COLO829 (cell line): ENCODE data around the gene RNF150.
A peak's percentile ranks its signal among the peaks of the same experiment; 100 is the strongest.

ENCODE experiments used
- DNase-seq: peaks from one replicate; pipeline ENCODE4 v3.0.0; 2012; ENCODE audit warnings: low spot score

Gene RNF150

GRCh38 chr4:140980426-140981200 lies 152.7 kb downstream of the RNF150 start:
- DNase-seq = no peak

- DNase-seq = no peak
Observed at GRCh38 chr4:140976768-140977167, 156.5 kb downstream of the RNF150 start.

GRCh38 chr4:140971077-140971792 lies 162.0 kb downstream of the RNF150 start:
- no peak for DNase-seq

- no peak for DNase-seq
Observed at GRCh38 chr4:140969296-140969695, 164.0 kb downstream of the RNF150 start.

GRCh38 chr4:140968371-140968770 lies 164.9 kb downstream of the RNF150 start:
- DNase-seq = no peak

GRCh38 chr4:140963883-140964282 lies 169.4 kb downstream of the RNF150 start:
- DNase-seq = no peak

GRCh38 chr4:140955641-140956040 lies 177.6 kb downstream of the RNF150 start:
- DNase-seq = no peak

- DNase-seq = no peak
Observed at GRCh38 chr4:140952717-140953116, 180.6 kb downstream of the RNF150 start.

- DNase-seq = no peak
Observed at GRCh38 chr4:140947506-140947905, 185.8 kb downstream of the RNF150 start.

GRCh38 chr4:140945106-140945505 lies 188.2 kb downstream of the RNF150 start:
- DNase-seq = no peak

GRCh38 chr4:140944572-140944971 lies 188.7 kb downstream of the RNF150 start:
- peak; percentile 35 for DNase-seq

GRCh38 chr4:140944199-140944515 lies 189.1 kb downstream of the RNF150 start:
- DNase-seq = no peak

- DNase-seq = peak; percentile 31
Observed at GRCh38 chr4:140943486-140944198, 189.6 kb downstream of the RNF150 start.

GRCh38 chr4:140940589-140940988 lies 192.7 kb downstream of the RNF150 start:
- DNase-seq = no peak

GRCh38 chr4:140937866-140938265 lies 195.4 kb downstream of the RNF150 start:
- peak; percentile 96 for DNase-seq

GRCh38 chr4:140935254-140935653 lies 198.0 kb downstream of the RNF150 start:
- DNase-seq = peak; percentile 44

- no peak for DNase-seq
Observed at GRCh38 chr4:140932501-140933045, 200.7 kb downstream of the RNF150 start.

- no peak for DNase-seq
Observed at GRCh38 chr4:140931911-140932310, 201.4 kb downstream of the RNF150 start.

- no peak for DNase-seq
Observed at GRCh38 chr4:140930557-140930956, 202.7 kb downstream of the RNF150 start.

- no peak for DNase-seq
Observed at GRCh38 chr4:140930011-140930410, 203.3 kb downstream of the RNF150 start.

GRCh38 chr4:140928880-140929279 lies 204.4 kb downstream of the RNF150 start:
- peak; percentile 95 for DNase-seq

GRCh38 chr4:140926672-140927071 lies 206.6 kb downstream of the RNF150 start:
- peak; percentile 82 for DNase-seq

GRCh38 chr4:140925417-140925816 lies 207.9 kb downstream of the RNF150 start:
- DNase-seq = no peak
